GM12878 (cell line): ENCODE data around the gene HMGXB3. TPM values are rescaled to one million over a fixed set of nuclear protein-coding genes. Genes with fewer than 3 reads are reported as not detected.
"Not testable (repeated sequence)": the region's sequence is repeated elsewhere in the genome, so short reads cannot be mapped to it uniquely, and the experiment has no call there.

Experiments
- ATAC-seq: fragments of 200-7000 bp; cut with Tn5 transposase; 3 replicates; pipeline ENCODE4 v1.9.1; 2020; ENCODE audit warnings: mild to moderate bottlenecking, moderate library complexity
- BruUV-seq: library from RNA; stranded (reverse); fragments of 400-500 nt; replicated peaks from 2 replicates; lab custom pipeline; 2021; lab: Mats Ljungman, UMichigan
- CTCF ChIA-PET: fragments of 300-600 bp; sonication (Branson Sonifier 250); formaldehyde crosslinking; extraction: SDS; loops from one replicate; lab custom pipeline; 2021; ENCODE audit warnings: inconsistent platforms; lab: Yijun Ruan, JAX
- POLR2A ChIA-PET: fragments of 350-600 bp; formaldehyde crosslinking; extraction: SDS; loops from one replicate; lab custom pipeline; 2021; ENCODE audit warnings: inconsistent platforms; lab: Charles Lee
- RAD21 ChIA-PET: fragments of 300-600 bp; sonication (Branson Sonifier 250); formaldehyde crosslinking; loops from one replicate; lab custom pipeline; 2023; ENCODE audit warnings: antibody characterized with exemption; ENCODE audit not compliant: unreplicated experiment; lab: Charles Lee
- SMC1A ChIA-PET: fragments of 300-600 bp; sonication (Branson Sonifier 250); formaldehyde crosslinking; loops from one replicate; lab custom pipeline; 2023; ENCODE audit not compliant: unreplicated experiment, uncharacterized antibody; lab: Charles Lee
- DNase-seq: peaks from one replicate; pipeline ENCODE4 v3.0.0-alpha.2; 2011; ENCODE audit warnings: low read depth, low spot score
- FAIRE-seq: peaks from 3 replicates; lab custom pipeline; 2011; peaks lifted over from hg19 to GRCh38; lab: Jason Lieb, UNC
- H2AFZ ChIP-seq: 2 replicates; pipeline ENCODE4 v1.6.0; 2011; ENCODE audit warnings: low read depth, low read length, control low read depth; ENCODE audit not compliant: control insufficient read depth
- H3K27ac ChIP-seq: 2 replicates; pipeline ENCODE4 v1.5.1; 2011; ENCODE audit warnings: control low read depth; ENCODE audit not compliant: control insufficient read depth, insufficient read depth
- H3K27me3 ChIP-seq, 2 experiments: replicated peaks in 1 of 2; 2 replicates each; pipeline versions ENCODE4 v1.6.0 to v1.6.1; 2011; ENCODE audit warnings: low read length in 1 of 2; ENCODE audit not compliant: control insufficient read depth in 2 of 2, insufficient read depth in 2 of 2
- H3K36me3 ChIP-seq, 2 experiments: 2 replicates each; pipeline ENCODE4 v1.5.1; 2011; ENCODE audit warnings: low read length in 1 of 2; ENCODE audit not compliant: control insufficient read depth in 2 of 2, insufficient read depth in 2 of 2
- H3K4me1 ChIP-seq: 2 replicates; pipeline ENCODE4 v1.6.1; 2011; ENCODE audit warnings: mild to moderate bottlenecking, low read length, moderate library complexity, mixed read lengths; ENCODE audit not compliant: control insufficient read depth, insufficient read depth
- H3K4me2 ChIP-seq: 2 replicates; pipeline ENCODE4 v1.6.0; 2011; ENCODE audit warnings: control low read depth; ENCODE audit not compliant: control insufficient read depth, insufficient read depth
- H3K4me3 ChIP-seq: fragments of 200-600 bp; sonication (generic); 2 replicates; pipeline ENCODE4 v1.5.1; 2016
- H3K79me2 ChIP-seq: 2 replicates; pipeline ENCODE4 v1.6.0; 2011; ENCODE audit warnings: low read length; ENCODE audit not compliant: control insufficient read depth, insufficient read depth
- H3K9ac ChIP-seq: 2 replicates; pipeline ENCODE4 v1.8.0; 2011; ENCODE audit warnings: low read length, control low read depth, mixed read lengths; ENCODE audit not compliant: control insufficient read depth, insufficient read depth
- H3K9me3 ChIP-seq: replicated peaks from 3 replicates; pipeline ENCODE4 v1.5.1; 2011; ENCODE audit warnings: mild to moderate bottlenecking, low read length; ENCODE audit not compliant: control insufficient read depth, insufficient read depth
- H4K20me1 ChIP-seq: 2 replicates; pipeline ENCODE4 v1.6.0; 2011; ENCODE audit not compliant: control insufficient read depth, insufficient read depth
- BMI1 ChIP-seq: fragments of 450-650 bp; IDR thresholded peaks from 2 replicates; pipeline ENCODE4 v1.6.1; 2016; ENCODE audit warnings: mild to moderate bottlenecking, moderate library complexity, borderline replicate concordance
- CEBPB ChIP-seq, 2 experiments: fragments of 150-350 bp in 1 of 2; IDR thresholded peaks; 2 replicates each; pipeline ENCODE4 v1.6.1; 2012 to 2014; ENCODE audit warnings: low read depth in 2 of 2, low read length in 2 of 2, borderline replicate concordance in 1 of 2, inconsistent platforms in 1 of 2
- ETV6 ChIP-seq, 2 experiments: fragments of 450-650 bp in 1 of 2; IDR thresholded peaks in 1 of 2; conservative IDR thresholded peaks in 1 of 2; 2 replicates each; pipeline ENCODE4 v1.6.1; 2014; ENCODE audit warnings: antibody characterized with exemption in 1 of 2, borderline replicate concordance in 1 of 2, low read depth in 1 of 2, mild to moderate bottlenecking in 1 of 2, moderate library complexity in 1 of 2
- FOS ChIP-seq: IDR thresholded peaks from 3 replicates; pipeline ENCODE4 v1.6.1; 2011; ENCODE audit warnings: borderline replicate concordance; ENCODE audit not compliant: insufficient read length; ENCODE audit errors: extremely low read depth
- RUNX3 ChIP-seq: IDR thresholded peaks from 2 replicates; pipeline ENCODE4 v1.6.1; 2012; ENCODE audit warnings: low read length, inconsistent platforms
- SKIL ChIP-seq: fragments of 450-650 bp; IDR thresholded peaks from 2 replicates; pipeline ENCODE4 v1.6.1; 2017; ENCODE audit warnings: mild to moderate bottlenecking, low read depth, inconsistent platforms; ENCODE audit not compliant: poor library complexity, severe bottlenecking
- TCF3 ChIP-seq: IDR thresholded peaks from 2 replicates; pipeline ENCODE4 v1.6.1; 2012; ENCODE audit warnings: low read depth, mild to moderate bottlenecking, low read length, borderline replicate concordance; ENCODE audit not compliant: insufficient read depth
- ZNF217 ChIP-seq: fragments of 450-650 bp; IDR thresholded peaks from 2 replicates; pipeline ENCODE4 v1.6.1; 2017; ENCODE audit warnings: antibody characterized with exemption, mild to moderate bottlenecking
- WGBS: methylation state at CpG from one replicate; pipeline ENCODE4 v1.1.6; 2016; ENCODE audit warnings: low lambda C conversion rate; ENCODE audit not compliant: insufficient replicate concordance, insufficient coverage; ENCODE audit errors: missing lambda C conversion rate; 5-methylcytosine and 5-hydroxymethylcytosine counted together
- in situ Hi-C: fragments of 300-500 bp; cut with MboI; formaldehyde crosslinking; loops from 9 replicates; pipeline ENCODE4 v1.14.3; 2018; ENCODE audit warnings: mixed read lengths
- intact Hi-C: fragments of 100-400 bp; cut with micrococcal nuclease; formaldehyde crosslinking; loops from one replicate; pipeline ENCODE4 v1.14.2; 2022; ENCODE audit not compliant: unreplicated experiment
- polyA plus RNA-seq, 11 experiments: library from polyadenylated mRNA; depleted of rRNA in 4 of 11; unstranded in 6 of 11; stranded (reverse) in 5 of 11; fragments of >200 nt; fragmentation: Nextera tagmentation in 4 of 11; fragmentation: Illumina TruSeq in 1 of 11; extraction: Ambion mirVana in 4 of 11; extraction: Trizol in 1 of 11; gene quantifications; 1 replicate in 1 of 11; 2 replicates in 10 of 11; pipeline versions ENCODE4 v1.2.1 to v1.2.3, GENCODE V29; 2011 to 2016; ENCODE audit warnings: inconsistent platforms in 2 of 11, missing spikeins in 2 of 11, low read depth in 1 of 11
- total RNA-seq, 4 experiments: library from RNA; depleted of rRNA in 3 of 4; stranded (reverse); fragments of >200 nt in 3 of 4; fragmentation: Illumina TruSeq in 1 of 4; extraction: Trizol in 1 of 4; gene quantifications; 2 replicates each; pipeline versions ENCODE4 v1.2.1 to v1.2.3, GENCODE V29; 2013 to 2021
- TF ChIP-seq, protein P1 (sequence below): fragments of 450-650 bp; formaldehyde crosslinking; IDR thresholded peaks from 2 replicates; pipeline ENCODE4 v1.4.0; 2022; ENCODE audit warnings: mild to moderate bottlenecking, moderate library complexity

HMGXB3 gene
- total and polyA plus RNA-seq, 10 of the 15 experiments (the other 5 are each of a cell fraction or from before 2014, with no cell fraction given): 1.00 to 42.2 (median 28.1) TPM

DNA sequence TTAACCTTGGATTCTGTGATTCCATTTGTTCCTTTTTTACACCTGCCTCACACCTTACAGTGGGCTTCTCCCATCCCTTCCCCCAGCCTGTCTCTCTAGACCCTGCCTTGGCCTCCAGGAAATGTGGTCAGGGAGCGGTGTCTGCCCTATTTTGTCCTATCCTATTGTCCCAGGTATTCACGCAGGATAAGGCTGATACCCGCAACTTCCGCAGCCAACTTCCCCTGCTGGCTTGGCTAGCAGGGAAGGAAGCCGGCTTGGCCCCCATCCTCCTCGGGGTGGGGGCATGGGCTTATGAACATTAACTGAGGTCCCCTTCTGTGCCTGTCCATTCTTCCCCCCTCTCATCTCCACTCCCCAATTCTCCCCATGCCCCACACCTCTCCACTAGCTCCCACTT lies 82.3 kb downstream of the HMGXB3 start:
- no peak overlapping the region for H3K9ac ChIP-seq
- ATAC-seq: no peak
- no peak overlapping the region for H3K4me2 ChIP-seq
- no peak for TF ChIP-seq BMI1
- TF ChIP-seq RUNX3: no peak
- TF ChIP-seq ETV6 (conservative IDR thresholded peaks at IDR 0.05 in 1 of 2, IDR thresholded peaks at IDR 0.05 in 1 of 2; ENCODE audit: borderline replicate concordance in 1 of 2, low read depth in 1 of 2): no peak
- no peak for TF ChIP-seq CEBPB (IDR thresholded peaks at IDR 0.05; ENCODE audit: borderline replicate concordance in 1 of 2, low read depth in 2 of 2, low read length in 2 of 2)
- no peak for TF ChIP-seq TCF3
- no peak for TF ChIP-seq ZNF217
- no peak for TF ChIP-seq FOS
- TF ChIP-seq SKIL: no peak
- TF ChIP-seq, protein P1, sequence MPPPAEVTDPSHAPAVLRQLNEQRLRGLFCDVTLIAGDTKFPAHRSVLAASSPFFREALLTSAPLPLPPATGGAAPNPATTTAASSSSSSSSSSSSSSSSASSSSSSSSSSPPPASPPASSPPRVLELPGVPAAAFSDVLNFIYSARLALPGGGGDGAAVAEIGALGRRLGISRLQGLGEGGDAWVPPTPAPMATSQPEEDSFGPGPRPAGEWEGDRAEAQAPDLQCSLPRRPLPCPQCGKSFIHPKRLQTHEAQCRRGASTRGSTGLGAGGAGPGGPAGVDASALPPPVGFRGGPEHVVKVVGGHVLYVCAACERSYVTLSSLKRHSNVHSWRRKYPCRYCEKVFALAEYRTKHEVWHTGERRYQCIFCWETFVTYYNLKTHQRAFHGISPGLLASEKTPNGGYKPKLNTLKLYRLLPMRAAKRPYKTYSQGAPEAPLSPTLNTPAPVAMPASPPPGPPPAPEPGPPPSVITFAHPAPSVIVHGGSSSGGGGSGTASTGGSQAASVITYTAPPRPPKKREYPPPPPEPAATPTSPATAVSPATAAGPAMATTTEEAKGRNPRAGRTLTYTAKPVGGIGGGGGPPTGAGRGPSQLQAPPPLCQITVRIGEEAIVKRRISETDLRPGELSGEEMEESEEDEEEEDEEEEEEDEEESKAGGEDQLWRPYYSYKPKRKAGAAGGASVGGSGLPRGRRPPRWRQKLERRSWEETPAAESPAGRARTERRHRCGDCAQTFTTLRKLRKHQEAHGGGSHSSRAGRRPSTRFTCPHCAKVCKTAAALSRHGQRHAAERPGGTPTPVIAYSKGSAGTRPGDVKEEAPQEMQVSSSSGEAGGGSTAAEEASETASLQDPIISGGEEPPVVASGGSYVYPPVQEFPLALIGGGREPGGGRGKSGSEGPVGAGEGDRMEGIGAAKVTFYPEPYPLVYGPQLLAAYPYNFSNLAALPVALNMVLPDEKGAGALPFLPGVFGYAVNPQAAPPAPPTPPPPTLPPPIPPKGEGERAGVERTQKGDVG (CRISPR knock-in tag): no peak
- BruUV-seq: no TSS peak
- in situ Hi-C loops: no loop called here
- no peaks in the 10 kb centered on the region for H3K9me3 ChIP-seq
- no peak overlapping the region for H3K4me3 ChIP-seq
- WGBS: 61% methylated on average over 6 of the region's 6 CpGs
- no peaks in the 10 kb centered on the region for H3K79me2 ChIP-seq
- H3K4me1 ChIP-seq: peaks cover 20% of the 10 kb centered on the region
- intact Hi-C loops: no loop called here
- ChIA-PET RAD21 (interaction anchor here (1.2 kb wide), 1 partner anchor 39 kb away, joined by 3 read pairs; no protein-coding TSS in a partner anchor), CTCF (interaction anchor here (1.2 to 1.6 kb wide), 2 partner anchors 14 to 39 kb away, joined by 3 to 6 read pairs; no protein-coding TSS in a partner anchor), SMC1A (interaction anchor here (1.5 kb wide), 1 partner anchor 26 kb away, joined by 3 read pairs; no protein-coding TSS in a partner anchor), POLR2A (interaction anchor here (1.1 kb wide), 1 partner anchor 1041 kb away, joined by 3 read pairs; no protein-coding TSS in a partner anchor)
- H3K36me3 ChIP-seq: no peaks in the 10 kb centered on the region
- no peak overlapping the region for H3K27ac ChIP-seq
- no peaks in the 10 kb centered on the region for H4K20me1 ChIP-seq
- no peak overlapping the region for H2AFZ ChIP-seq
- H3K27me3 ChIP-seq: no peaks in the 10 kb centered on the region
- DNase-seq: no peak
- no peak for FAIRE-seq

GRCh38 chr5:150084754-150085153 lies 84.2 kb downstream of the HMGXB3 start:
- DNase-seq, H3K79me2 ChIP-seq, H4K20me1 ChIP-seq, intact Hi-C loops, H3K36me3 ChIP-seq, H2AFZ ChIP-seq, H3K27ac ChIP-seq, BruUV-seq, in situ Hi-C loops, SMC1A ChIA-PET, FAIRE-seq, CTCF ChIA-PET, ATAC-seq, H3K9ac ChIP-seq, H3K4me3 ChIP-seq, RAD21 ChIA-PET, H3K27me3 ChIP-seq, H3K9me3 ChIP-seq, H3K4me2 ChIP-seq: not testable (repeated sequence)
- POLR2A ChIA-PET: interaction anchor here (0.7 kb wide), 1 partner anchor 983 kb away, joined by 3 read pairs; no protein-coding TSS in a partner anchor
- WGBS: 50% methylated on average over 6 of the region's 6 CpGs
- H3K4me1 ChIP-seq: peaks cover 20% of the 10 kb centered on the region
